Ovary (tissue), 9 donors: ENCODE data around the gene MBNL3. TPM values are rescaled to one million over a fixed set of nuclear protein-coding genes. Genes with fewer than 3 reads are reported as not detected.

Source experiments
- DNase-seq, 5 donors: peaks; one replicate each; pipeline ENCODE4 v3.0.0-alpha.2; 2019 to 2020
- H3K27ac ChIP-seq, 2 donors: fragments of 200-600 bp; one replicate each; pipeline versions ENCODE4 v1.5.1 to v1.8.0; 2019 to 2022
- H3K27me3 ChIP-seq: fragments of 200-600 bp; one replicate; pipeline ENCODE4 v1.8.0; 2022
- H3K36me3 ChIP-seq: fragments of 200-600 bp; sonication (generic); one replicate; pipeline ENCODE4 v1.5.1; 2019
- H3K4me1 ChIP-seq: one replicate; pipeline ENCODE4 v1.8.1; 2013; ENCODE audit warnings: mild to moderate bottlenecking, moderate library complexity; ENCODE audit not compliant: insufficient read depth
- H3K4me3 ChIP-seq: fragments of 200-600 bp; sonication (generic); one replicate; pipeline ENCODE4 v1.5.1; 2017
- H3K9me3 ChIP-seq, 2 donors: fragments of 200-600 bp in 1 of 2; sonication (generic) in 1 of 2; one replicate each; pipeline versions ENCODE4 v1.5.1 to v1.8.1; 2013 to 2019; ENCODE audit warnings: mild to moderate bottlenecking in 1 of 2, moderate library complexity in 1 of 2
- CTCF ChIP-seq, 3 donors: fragments of 450-650 bp in 2 of 3; fragments of 200-600 bp in 1 of 3; IDR thresholded peaks; one replicate each; pipeline versions ENCODE4 v1.5.1 to v1.8.0; 2016 to 2022; ENCODE audit warnings: antibody characterized with exemption in 3 of 3, mild to moderate bottlenecking in 1 of 3
- EP300 ChIP-seq: sonication (generic); formaldehyde crosslinking; IDR thresholded peaks from one replicate; pipeline ENCODE4 v1.6.1; 2017; ENCODE audit warnings: antibody characterized with exemption
- POLR2A ChIP-seq: fragments of 450-650 bp; IDR thresholded peaks from one replicate; pipeline ENCODE4 v1.6.1; 2017; ENCODE audit warnings: antibody characterized with exemption, mild to moderate bottlenecking, moderate library complexity
- WGBS, 3 donors: extraction: QIAGEN DNeasy Blood & Tissue Kit in 1 of 3; methylation state at CpG; one replicate each; pipeline versions ENCODE4 v1.1.5 to v1.1.7; 2013 to 2017; 5-methylcytosine and 5-hydroxymethylcytosine counted together
- intact Hi-C, 4 donors: fragments of 100-400 bp; cut with DNase I; formaldehyde crosslinking; loops; one replicate each; pipeline versions ENCODE4 v1.11.0 to v1.15.1; 2022 to 2023
- polyA plus RNA-seq, 2 donors: library from polyadenylated mRNA; stranded (reverse); fragments of 200-250 nt in 1 of 2; fragments of 350-450 nt in 1 of 2; fragmentation: Illumina TruSeq in 1 of 2; extraction: RNeasy Lipid Tissue Mini Kit (QIAGEN cat#74804) in 1 of 2; gene quantifications; one replicate each; pipeline ENCODE4 v1.2.3, GENCODE V29; 2013 to 2014
- total RNA-seq, 7 donors: library from RNA; depleted of rRNA in 2 of 7; stranded (reverse); fragments of >200 nt in 2 of 7; fragmentation: NEBNext Ultra II Directional in 3 of 7; extraction: Animal tissue kit (Norgen Biotek cat#: 25700) in 3 of 7; gene quantifications; one replicate each; pipeline versions ENCODE4 v1.1.0 to v1.2.4, GENCODE V29; 2016 to 2023
- donor health status: DM: no; HTN: no; CAD: no; lungs with moderate emphysema.
- donor health status: DM: no; HTN: no; CAD: no.
- donor health status: Bipolar disorder and iron deficiency.
- donor health status: DM: yes; HTN: yes; CAD: no.
- donor health status: DM: no; HTN: no; CAD: no.
- donor health status: DM: yes; HTN: yes; CAD: no.

MBNL3 gene
- total and polyA plus RNA-seq, 9 donors: 1.1 to 56.2 (median 13.3) TPM

- TF ChIP-seq CTCF (IDR thresholded peaks at IDR 0.05) (no peak), POLR2A (no peak), EP300 (no peak)
- intact Hi-C loops: no loop called here
- no peak for DNase-seq
- Histone ChIP-seq H3K27me3 (no peaks in the 10 kb centered on the region), H3K36me3 (no peaks in the 10 kb centered on the region), H3K9me3 (no peaks in the 10 kb centered on the region), H3K4me1 (no peaks in the 10 kb centered on the region), H3K27ac (no peak overlapping the region), H3K4me3 (no peak overlapping the region)
- WGBS, 3 donors: 73 to 80% (median 78%) methylated on average over 7 of the region's 7 CpGs
Measured at GRCh38 chrX:132382068-132382467, 106.8 kb downstream of the MBNL3 start.

- H3K27ac ChIP-seq: no peak overlapping the region
- 62 to 80% (median 74%) methylated on average over 2 of the region's 2 CpGs for WGBS, 3 donors
Measured at GRCh38 chrX:132378281-132378680, 110.6 kb downstream of the MBNL3 start.

GRCh38 chrX:132375941-132376340 is 112.9 kb downstream of the MBNL3 start:
- no peak for DNase-seq
- Histone ChIP-seq H3K9me3 (no peaks in the 10 kb centered on the region), H3K27me3 (no peaks in the 10 kb centered on the region), H3K36me3 (no peaks in the 10 kb centered on the region), H3K4me3 (no peak overlapping the region), H3K4me1 (no peaks in the 10 kb centered on the region), H3K27ac (no peak overlapping the region)
- intact Hi-C loops: no loop called here
- 40 to 49% (median 46%) methylated on average over 2 of the region's 2 CpGs for WGBS, 3 donors
- TF ChIP-seq POLR2A (no peak), CTCF (IDR thresholded peaks at IDR 0.05) (no peak), EP300 (no peak)

More at GRCh38 chrX:132378281-132378680, 110.6 kb downstream of the MBNL3 start:
- no peaks in the 10 kb centered on the region for H3K9me3 ChIP-seq
- intact Hi-C loops: no loop called here
- H3K4me3 ChIP-seq: no peak overlapping the region
- TF ChIP-seq CTCF (IDR thresholded peaks at IDR 0.05) (no peak), EP300 (no peak), POLR2A (no peak)
- H3K36me3 ChIP-seq: no peaks in the 10 kb centered on the region
- no peak for DNase-seq
- H3K27me3 ChIP-seq: no peaks in the 10 kb centered on the region
- no peaks in the 10 kb centered on the region for H3K4me1 ChIP-seq

- Histone ChIP-seq H3K9me3 (no peaks in the 10 kb centered on the region), H3K4me3 (no peak overlapping the region), H3K36me3 (no peaks in the 10 kb centered on the region), H3K27me3 (no peaks in the 10 kb centered on the region), H3K27ac (no peak overlapping the region), H3K4me1 (no peaks in the 10 kb centered on the region)
- intact Hi-C loops: no loop called here
- no peak for DNase-seq
- no peak for TF ChIP-seq EP300
- no peak for TF ChIP-seq CTCF (IDR thresholded peaks at IDR 0.05)
- no peak for TF ChIP-seq POLR2A
- WGBS, 3 donors: 73 to 74% (median 74%) methylated on average over 3 of the region's 3 CpGs
Measured at GRCh38 chrX:132373610-132374009, 115.2 kb downstream of the MBNL3 start.
